Measurements from ENCODE around the gene MARCKSL1.
"Not testable (repeated sequence)": the region's sequence is repeated elsewhere in the genome, so short reads cannot be mapped to it uniquely, and the experiment has no call there.

Gene MARCKSL1

DNA sequence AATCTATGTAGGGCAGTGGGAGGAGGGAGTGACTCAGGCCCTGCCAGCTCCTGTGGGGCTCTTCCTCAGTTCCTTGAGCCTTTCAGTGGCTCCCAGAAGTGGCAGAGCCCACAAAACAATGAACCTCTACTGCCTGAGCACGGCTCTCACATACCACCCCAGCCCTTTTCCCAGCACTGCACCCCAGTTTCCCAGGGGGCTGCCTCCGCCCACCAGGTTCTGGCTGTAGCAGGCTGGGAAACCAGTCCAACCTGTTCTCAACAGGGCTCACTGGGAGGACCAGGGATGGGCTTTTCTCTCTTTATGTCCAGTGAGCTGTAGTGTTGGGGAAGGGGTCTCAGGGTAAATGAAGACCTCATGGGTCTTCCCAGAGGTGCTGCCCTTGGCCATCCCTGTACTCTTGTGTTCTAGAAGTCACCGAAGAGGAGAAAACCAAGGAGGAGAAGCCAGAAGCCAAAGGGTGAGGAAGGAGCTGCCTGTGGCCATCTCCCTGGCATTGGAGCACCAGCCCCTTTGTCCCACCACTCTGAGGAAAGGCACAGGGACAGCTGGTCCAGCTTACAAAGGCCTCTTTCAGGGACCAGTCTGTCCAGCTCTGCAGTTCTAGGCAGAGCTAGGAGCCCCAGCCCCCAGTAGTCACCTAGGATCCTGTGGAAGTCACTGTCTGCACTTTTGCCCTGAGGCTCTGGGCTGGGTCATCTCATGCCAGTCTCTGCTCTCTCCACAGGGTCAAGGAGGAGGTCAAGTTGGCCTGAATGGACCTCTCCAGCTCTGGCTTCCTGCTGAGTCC lies 3.5 kb downstream of the MARCKSL1 start:
- peak; percentile 77 for DNase-seq

DNA sequence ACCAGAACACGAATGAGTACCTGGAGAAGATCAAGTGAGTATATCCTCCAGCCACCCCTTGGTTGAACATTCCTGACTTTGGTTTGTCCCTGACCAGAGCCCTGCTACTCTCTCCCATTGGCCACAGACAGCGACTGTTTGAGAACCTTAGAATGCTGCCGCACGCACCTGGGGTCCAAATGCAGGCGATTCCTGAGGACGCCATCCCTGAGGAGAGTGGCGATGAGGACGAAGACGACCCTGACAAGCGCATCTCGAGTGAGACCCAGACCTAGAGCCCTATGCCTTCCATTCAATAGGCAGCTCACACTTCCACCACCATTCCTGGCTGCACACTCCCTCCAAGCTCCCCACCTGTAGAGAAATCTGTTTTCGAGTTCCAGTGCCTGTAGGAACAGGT lies 4.5 kb downstream of the MARCKSL1 start:
- DNase-seq, result no peak

DNA sequence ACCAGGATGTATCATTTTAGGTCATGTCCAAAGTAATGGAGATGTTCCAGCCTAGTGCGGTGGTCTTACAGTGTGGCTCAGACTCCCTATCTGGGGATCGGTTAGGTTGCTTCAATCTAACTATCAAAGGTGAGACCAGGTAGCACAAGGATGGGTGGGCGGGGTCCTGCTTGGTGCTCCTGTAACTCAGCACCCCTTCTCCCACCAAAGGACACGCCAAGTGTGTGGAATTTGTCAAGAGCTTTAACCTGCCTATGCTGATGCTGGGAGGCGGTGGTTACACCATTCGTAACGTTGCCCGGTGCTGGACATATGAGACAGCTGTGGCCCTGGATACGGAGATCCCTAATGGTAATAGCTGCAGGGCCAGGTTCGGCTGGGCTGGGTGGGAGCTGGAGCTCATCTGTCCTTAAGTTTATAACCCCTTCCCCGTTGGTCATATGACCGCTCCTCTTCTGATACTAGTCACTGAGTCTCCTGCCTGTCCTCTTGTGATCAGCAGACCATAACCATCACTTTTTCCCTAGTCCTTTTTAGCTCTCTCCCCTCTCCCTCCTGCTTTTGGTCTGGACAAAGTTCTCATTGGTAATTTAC lies 5.4 kb downstream of the MARCKSL1 start:
- DNase-seq, result no peak

DNA sequence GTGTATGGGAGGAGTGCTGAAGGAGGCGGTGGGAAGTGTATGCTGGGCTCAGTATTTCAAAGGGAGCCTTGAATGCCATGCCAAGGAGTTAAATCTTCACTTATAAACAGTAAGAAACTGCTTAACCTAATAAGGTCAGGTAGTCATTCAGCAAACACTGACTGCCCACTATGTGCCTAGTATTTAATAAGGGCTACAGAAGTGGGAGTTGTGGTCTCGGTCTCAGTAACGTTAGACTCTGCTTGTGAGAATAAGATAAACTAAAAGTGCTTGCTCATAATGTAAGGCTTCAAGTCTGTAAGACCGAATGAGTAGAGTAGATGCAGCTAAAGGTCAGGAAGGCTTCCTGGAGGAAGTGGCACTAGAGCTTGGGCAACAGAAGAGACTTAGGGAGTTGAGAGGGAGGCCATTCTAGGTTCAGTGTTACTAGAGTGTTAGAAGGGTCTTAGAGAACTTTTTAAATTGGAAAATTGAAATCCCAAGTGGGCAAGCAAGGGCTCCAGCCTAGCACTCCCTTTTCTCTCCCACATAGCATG lies 6.0 kb downstream of the MARCKSL1 start:
- DNase-seq, result no peak

GRCh38 chr1:32327204-32327603 lies 8.8 kb downstream of the MARCKSL1 start:
- no peak for DNase-seq

DNA sequence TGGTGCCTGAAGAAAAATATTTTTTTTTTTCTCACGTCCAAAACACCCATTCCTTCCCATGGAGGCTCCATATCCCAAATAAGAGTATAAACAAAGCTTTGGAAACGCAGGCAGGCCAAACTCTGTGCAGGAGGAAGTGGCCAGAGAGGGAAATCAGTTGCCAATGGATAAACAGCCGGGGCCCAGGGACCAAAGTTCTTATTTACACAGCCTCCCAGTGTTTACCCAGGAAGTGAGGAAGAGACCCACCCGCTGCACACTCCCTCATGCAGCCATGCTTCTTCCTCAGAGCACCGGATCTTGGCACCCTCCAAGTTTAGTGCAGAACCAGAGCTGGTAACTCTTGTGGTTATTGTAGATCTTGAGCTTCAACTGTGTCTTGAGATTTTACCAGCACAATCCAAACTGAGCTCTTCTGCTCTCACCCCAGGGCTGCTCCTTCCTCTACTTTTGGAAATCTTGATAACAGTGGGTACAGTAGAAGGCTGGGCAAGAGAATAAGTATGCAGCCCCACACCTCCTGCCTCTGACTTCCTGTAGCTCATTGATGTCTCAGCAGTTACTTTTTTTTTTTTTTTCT lies 14.2 kb downstream of the MARCKSL1 start:
- DNase-seq, result peak; percentile 87

DNA sequence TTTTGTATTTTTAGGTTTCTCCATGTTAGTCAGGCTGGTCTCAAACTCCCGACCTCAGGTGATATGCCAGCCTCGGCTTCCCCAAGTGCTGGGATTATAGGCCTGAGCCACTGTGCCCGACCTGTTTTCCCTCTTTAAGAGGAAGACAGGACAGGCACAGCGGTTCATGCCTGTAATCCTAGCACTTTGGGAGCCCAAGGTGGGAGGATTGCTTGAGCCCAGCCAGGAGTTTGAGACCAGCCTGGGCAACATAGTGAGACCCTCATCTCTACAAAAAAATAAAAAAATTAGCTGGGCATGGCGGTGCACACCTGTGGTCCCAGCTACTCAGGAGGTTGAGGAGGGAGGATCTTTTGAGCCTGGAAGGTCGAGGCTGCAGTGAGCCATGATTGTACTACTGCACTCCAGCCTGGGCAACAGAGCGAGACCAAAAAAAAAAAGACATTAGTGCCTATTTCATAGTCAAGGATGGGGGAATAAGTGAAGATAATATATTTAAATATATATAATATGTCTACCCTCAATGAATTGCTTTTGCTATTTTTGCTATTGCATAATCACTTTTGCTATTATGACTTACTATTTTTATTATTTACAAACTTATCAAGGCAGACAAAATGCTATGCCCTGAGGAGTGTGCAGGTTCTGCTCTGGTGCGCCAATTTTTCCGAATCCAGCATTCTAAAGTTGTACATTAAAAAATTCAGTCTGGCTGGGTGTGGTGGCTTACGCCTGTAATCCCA lies 17.7 kb downstream of the MARCKSL1 start:
- DNase-seq, result no peak

GRCh38 chr1:32316903-32317277 lies 19.1 kb downstream of the MARCKSL1 start:
- no peak for DNase-seq

- DNase-seq, result no peak
Observed at GRCh38 chr1:32311709-32312393, 24.2 kb downstream of the MARCKSL1 start.

DNA sequence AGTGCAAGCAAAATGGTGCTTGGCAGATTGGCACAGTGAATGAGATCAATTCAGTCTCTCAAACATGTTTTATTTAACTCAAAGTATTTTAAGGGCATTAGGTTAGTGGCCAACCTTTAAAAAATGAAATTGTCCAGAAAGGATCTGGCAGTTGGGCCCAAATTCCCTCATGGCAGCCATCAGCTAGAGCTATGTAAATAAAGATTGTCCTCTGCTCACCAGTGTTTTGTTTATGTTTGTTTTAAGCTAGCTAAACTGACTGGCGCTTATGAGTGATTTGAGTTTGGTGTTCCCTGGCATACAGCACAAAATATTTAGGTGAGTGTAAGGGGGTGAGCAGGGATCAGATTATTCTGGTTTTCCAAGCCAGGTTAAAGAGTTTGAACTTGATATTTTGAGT lies 26.1 kb downstream of the MARCKSL1 start:
- DNase-seq, result peak; percentile 24

GRCh38 chr1:32307324-32307723 lies 28.7 kb downstream of the MARCKSL1 start:
- no peak for DNase-seq

DNA sequence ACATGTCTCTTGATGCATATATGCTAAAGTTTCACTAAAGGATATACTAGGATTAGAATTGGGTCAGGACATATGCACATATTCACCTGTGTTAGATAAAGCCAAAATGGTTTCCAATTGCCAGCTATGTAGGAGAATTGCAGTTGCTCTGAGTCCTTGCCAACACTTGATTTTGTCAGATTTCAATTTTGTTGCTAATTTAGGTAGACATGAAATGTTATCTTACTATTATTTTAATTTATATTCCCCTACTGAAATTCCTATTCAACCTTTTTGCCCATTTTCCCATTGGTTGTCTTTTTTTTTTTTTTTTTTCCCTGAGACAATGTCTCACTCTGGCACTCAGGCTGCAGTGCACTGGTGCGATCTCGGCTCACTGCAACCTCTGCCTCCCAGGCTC lies 30.7 kb downstream of the MARCKSL1 start:
- DNase-seq, result no peak

DNA sequence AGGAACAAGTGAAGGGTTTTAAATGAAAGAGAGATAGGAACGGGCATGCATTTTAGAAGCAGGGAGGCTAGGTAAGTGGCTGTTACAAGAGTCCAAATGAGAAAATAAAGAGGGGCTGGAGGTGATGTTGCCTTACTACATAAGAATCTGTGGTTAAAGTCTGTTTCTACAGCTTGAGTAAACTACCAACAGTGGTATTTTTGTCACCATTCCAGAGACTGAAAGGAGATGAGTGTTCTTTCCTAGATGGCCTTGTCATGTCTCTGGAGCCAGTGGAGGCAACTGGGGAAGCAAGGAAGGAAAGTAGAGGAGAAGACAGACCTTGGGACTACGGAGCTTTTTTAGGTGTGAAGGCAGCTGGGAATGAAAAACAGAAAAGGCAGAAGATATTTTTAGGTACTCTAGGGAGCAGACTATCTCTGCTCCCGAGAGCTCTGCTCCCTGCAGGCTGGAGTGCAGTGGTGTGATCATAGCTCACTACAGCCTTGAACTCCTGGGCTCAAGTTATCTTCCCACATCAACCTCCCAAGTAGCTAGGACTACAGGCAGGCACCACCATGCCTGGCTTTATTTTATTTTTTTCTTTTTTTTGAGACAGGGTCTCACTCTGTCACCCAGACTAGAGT lies 31.9 kb downstream of the MARCKSL1 start:
- DNase-seq, result no peak

- DNase-seq, result no peak
Observed at GRCh38 chr1:32303358-32303757, 32.7 kb downstream of the MARCKSL1 start.

DNA sequence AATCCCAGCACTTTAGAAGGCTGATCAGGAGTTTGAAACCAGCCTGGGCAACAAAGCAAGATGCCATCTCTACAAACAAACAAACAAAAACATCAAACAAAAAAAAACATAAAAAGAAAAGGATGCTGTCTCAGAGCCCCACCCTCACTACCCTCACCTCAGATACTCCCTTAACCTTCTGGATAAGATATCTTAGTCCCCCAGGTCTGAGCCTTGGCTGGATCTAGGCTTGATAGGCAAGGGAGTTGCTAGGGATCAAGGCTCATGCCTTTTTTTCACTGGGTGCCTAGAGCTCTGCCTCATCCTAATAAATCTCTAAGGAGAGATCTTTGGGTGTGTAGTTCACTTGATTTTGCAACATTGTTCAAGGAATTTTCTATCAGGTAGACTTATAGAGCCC lies 36.7 kb downstream of the MARCKSL1 start:
- DNase-seq, result no peak

GRCh38 chr1:32298211-32298610 lies 37.8 kb downstream of the MARCKSL1 start:
- not testable (repeated sequence) for DNase-seq

- DNase-seq, result peak; percentile 99
Observed at GRCh38 chr1:32291708-32292538, 44.1 kb downstream of the MARCKSL1 start, which contains the start of gene HDAC1. TSS of gene HDAC1 (plus strand) at chr1:32292083. CDS start at chr1:32292170, 87 bp downstream.

DNA sequence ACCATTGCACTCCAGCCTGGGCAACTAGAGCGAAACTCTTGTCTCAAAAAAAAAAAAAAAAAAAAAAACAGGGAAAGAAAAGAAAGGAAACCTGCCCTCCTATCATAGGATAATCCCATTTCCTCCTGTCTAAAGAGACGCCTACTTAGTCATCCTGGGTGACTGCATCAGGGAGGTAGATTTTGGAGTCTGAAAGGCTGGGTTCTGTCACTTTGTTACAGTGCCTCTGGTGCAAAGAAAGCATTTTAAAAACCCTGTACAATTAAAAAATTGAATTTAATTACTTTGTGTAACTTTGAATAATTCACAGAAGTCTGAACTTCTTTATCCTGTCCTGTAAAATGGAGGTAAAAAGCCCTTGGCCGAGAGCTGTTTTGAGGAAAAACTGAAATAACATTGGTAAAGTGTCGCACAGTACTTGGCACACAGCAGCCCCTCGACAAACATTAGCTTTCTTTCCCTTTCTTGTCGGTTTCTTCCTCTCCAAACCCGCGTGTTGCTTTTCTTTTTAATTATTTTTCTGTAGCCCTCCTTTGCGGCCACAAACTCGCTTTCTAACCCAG lies 44.8 kb downstream of the MARCKSL1 start:
- DNase-seq, result peak; percentile 89

DNA sequence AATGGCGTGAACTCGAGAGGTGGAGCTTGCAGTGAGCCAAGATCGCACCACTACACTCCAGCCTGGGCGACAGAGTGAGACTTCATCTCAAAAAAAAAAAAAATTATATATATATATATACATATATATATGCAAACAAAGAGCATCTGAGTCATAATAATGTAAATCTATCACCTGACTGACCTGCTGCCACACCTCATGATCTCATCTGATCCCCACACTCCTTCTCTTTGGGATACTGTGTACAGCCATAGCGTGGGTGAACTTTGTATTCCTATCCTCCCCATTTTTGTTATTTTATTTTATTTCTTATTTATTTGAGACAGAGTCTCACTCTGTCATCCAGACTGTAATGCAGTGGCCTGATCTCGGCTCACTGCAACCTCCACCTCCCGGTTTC lies 46.8 kb downstream of the MARCKSL1 start:
- peak; percentile 72 for DNase-seq

DNA sequence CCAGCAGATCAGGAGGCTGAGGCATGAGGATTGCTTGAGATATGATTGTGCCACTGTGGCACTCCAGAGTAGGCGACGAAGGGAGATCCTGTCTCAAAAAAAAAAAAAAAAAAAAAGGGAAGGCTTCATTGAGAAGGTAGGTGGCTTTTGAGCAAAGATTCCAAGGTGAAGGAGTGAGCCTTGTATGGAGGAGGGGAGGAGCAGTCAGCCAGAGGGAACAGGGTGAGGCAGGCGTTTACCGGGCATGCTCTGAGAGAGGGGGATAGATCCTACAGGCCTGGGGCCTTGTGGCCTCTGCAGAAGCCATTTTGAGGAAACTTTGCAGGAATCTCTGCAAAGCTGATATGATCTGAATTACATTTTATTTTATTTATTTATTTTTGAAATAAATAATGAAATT lies 49.3 kb downstream of the MARCKSL1 start:
- no peak for DNase-seq

GRCh38 chr1:32285658-32286057 lies 50.4 kb downstream of the MARCKSL1 start:
- DNase-seq, result no peak

Measured in DMS53 (cell line).